Mucosa of descending colon (tissue), 3 donors: ENCODE measurements around the gene MDGA2. TPM values are rescaled to one million over a fixed set of nuclear protein-coding genes. Genes with fewer than 3 reads are reported as not detected.

ENCODE experiments used
- ATAC-seq: fragments of 200-7000 bp; cut with Tn5 transposase; one replicate; pipeline ENCODE4 v1.9.1; 2020; ENCODE audit warnings: mild to moderate bottlenecking, moderate library complexity
- DNase-seq, 3 donors: peaks; one replicate each; pipeline ENCODE4 v3.0.0-alpha.2; 2020
- H3K36me3 ChIP-seq: fragments of 200-600 bp; one replicate; pipeline ENCODE4 v1.8.0; 2021; ENCODE audit warnings: low read depth, mild to moderate bottlenecking
- H3K4me1 ChIP-seq: fragments of 200-600 bp; one replicate; pipeline ENCODE4 v1.8.0; 2021; ENCODE audit warnings: low read depth, mild to moderate bottlenecking
- H3K4me3 ChIP-seq: fragments of 200-600 bp; one replicate; pipeline ENCODE4 v1.8.0; 2021; ENCODE audit warnings: mild to moderate bottlenecking
- H3K9me3 ChIP-seq: fragments of 200-600 bp; one replicate; pipeline ENCODE4 v1.8.0; 2021; ENCODE audit warnings: mild to moderate bottlenecking
- intact Hi-C, 2 donors: fragments of 100-400 bp; cut with DNase I in 1 of 2; cut with micrococcal nuclease in 1 of 2; formaldehyde crosslinking; loops; one replicate each; pipeline versions ENCODE4 v1.11.0 to v1.11.1; 2022; cut with DNase I, micrococcal nuclease
- total RNA-seq, 3 donors: library from RNA; stranded (reverse); fragmentation: NEBNext Ultra II Directional in 2 of 3; extraction: Animal tissue kit (Norgen Biotek cat#: 25700) in 2 of 3; gene quantifications; one replicate each; pipeline versions ENCODE4 v1.2.1 to v1.2.4, GENCODE V29; 2021 to 2023
- TF ChIP-seq, protein P1 (sequence below): fragments of 200-600 bp; IDR thresholded peaks from one replicate; pipeline ENCODE4 v1.8.0; 2022; ENCODE audit warnings: antibody characterized with exemption, mild to moderate bottlenecking
- donor health status: DM: no; HTN: no; CAD: no; lungs with moderate emphysema.
- donor health status: DM: no; HTN: no; CAD: no.
- donor health status: DM: no; HTN: yes; CAD: no.

MDGA2 gene
- total RNA-seq, 3 donors from 2014 or later = 0.35 TPM; not detected in 2

DNA sequence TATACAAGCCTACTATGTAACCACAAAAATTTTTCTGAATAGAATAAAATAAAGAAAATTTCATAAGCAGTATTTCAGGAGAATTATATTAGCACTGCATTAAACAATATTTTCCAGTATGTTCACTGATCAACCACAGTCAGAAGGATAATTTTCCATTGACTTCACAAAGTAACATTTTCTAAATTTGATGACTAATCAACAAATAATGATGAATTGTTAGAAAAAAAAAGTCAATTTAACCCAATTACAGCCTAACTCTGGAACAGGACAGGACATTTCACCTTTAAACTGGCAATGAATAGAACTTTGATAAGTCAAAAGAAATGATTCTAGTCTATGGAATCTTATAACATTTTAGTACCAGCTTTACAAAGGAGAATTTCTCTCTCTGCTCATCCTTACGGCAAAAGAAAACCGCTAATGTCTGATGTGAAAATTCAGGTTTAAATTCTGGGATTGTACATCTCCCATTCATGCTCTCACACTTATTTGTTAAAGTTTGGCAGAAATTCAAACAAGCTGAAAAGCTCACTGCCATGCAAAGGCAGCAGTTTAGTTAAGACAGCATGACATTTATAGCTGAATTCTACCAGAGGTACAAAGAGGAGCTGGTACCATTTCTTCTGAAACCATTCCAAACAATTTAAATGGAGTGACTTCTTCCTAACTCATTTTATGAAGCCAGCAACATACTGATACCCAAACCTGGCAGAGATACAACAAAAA is 84.5 kb downstream of the MDGA2 start:
- Histone ChIP-seq H3K4me1 (no peaks in the 10 kb centered on the region), H3K4me3 (no peak overlapping the region), H3K9me3 (peaks cover 12% of the 10 kb centered on the region), H3K36me3 (no peaks in the 10 kb centered on the region)
- TF ChIP-seq, protein P1, sequence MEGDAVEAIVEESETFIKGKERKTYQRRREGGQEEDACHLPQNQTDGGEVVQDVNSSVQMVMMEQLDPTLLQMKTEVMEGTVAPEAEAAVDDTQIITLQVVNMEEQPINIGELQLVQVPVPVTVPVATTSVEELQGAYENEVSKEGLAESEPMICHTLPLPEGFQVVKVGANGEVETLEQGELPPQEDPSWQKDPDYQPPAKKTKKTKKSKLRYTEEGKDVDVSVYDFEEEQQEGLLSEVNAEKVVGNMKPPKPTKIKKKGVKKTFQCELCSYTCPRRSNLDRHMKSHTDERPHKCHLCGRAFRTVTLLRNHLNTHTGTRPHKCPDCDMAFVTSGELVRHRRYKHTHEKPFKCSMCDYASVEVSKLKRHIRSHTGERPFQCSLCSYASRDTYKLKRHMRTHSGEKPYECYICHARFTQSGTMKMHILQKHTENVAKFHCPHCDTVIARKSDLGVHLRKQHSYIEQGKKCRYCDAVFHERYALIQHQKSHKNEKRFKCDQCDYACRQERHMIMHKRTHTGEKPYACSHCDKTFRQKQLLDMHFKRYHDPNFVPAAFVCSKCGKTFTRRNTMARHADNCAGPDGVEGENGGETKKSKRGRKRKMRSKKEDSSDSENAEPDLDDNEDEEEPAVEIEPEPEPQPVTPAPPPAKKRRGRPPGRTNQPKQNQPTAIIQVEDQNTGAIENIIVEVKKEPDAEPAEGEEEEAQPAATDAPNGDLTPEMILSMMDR = no peak
- DNase-seq (no peak), ATAC-seq (no peak)
- intact Hi-C loops = no loop called here

DNA sequence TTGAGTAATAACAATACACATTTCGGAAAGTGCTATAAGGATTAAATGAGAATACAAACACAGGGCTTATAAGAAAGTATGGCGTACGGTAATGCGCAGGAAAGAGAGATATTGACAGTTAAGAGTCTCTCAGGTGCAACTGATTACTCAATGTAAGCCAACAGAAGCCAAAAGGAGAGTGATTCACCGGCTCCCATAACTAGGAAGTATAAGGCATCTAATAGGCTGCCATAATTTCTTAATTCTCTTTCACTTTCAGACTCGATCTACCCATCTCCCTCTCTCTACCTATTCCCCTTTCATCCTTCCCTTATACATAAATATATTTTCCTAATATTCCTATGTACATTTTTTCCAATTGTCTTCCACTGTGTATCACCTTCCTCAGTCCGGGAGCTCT is 90.0 kb downstream of the MDGA2 start:
- Histone ChIP-seq H3K9me3 (no peaks in the 10 kb centered on the region), H3K4me3 (no peak overlapping the region), H3K36me3 (no peaks in the 10 kb centered on the region), H3K4me1 (no peaks in the 10 kb centered on the region)
- intact Hi-C loops = no loop called here
- TF ChIP-seq, protein P1 = no peak
- no peak for ATAC-seq
- no peak for DNase-seq

DNA sequence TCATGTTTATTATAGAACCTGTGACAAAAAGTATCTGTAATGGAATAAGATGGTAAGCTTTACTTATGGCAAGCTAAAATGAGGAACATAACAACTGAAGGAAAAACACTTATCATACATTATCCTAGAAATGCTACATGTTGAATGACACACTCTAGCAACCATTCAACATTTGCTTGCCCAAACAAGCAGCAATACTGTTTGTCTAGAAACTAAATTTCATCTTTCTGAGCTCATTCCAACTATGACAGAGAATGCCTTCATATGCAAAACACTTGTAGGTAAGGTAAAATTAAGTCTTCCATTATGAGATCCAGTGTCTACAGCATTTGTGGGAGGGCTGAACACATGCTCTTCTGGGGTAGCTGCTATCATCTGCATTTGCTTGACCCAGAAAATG is 108.1 kb downstream of the MDGA2 start:
- no peak for ATAC-seq
- Histone ChIP-seq H3K4me3 (no peak overlapping the region), H3K4me1 (no peaks in the 10 kb centered on the region), H3K36me3 (no peaks in the 10 kb centered on the region), H3K9me3 (peaks cover 5% of the 10 kb centered on the region)
- DNase-seq = no peak
- intact Hi-C loops = no loop called here
- TF ChIP-seq, protein P1 = no peak

DNA sequence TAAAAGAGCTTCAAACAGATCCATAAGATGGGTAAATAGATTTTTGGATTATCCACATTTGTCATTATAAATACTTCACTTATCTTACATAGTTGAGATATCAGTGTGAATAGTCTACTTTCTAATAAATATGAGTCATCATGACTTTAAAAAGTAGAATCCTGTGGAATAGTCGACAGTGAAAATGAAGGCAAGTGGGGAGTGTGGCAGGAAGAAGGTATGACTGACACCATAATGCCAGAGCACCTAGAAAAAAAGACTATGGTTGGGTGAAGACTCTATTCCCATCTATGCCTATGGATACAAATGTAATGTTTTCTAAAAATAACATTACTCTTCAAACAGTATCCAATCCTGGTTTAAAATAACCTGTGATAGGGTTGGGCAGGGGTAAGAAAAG is 117.5 kb downstream of the MDGA2 start:
- TF ChIP-seq, protein P1 = no peak
- Histone ChIP-seq H3K36me3 (no peaks in the 10 kb centered on the region), H3K4me3 (no peak overlapping the region), H3K9me3 (no peaks in the 10 kb centered on the region), H3K4me1 (no peaks in the 10 kb centered on the region)
- intact Hi-C loops = no loop called here
- DNase-seq (no peak), ATAC-seq (no peak)

DNA sequence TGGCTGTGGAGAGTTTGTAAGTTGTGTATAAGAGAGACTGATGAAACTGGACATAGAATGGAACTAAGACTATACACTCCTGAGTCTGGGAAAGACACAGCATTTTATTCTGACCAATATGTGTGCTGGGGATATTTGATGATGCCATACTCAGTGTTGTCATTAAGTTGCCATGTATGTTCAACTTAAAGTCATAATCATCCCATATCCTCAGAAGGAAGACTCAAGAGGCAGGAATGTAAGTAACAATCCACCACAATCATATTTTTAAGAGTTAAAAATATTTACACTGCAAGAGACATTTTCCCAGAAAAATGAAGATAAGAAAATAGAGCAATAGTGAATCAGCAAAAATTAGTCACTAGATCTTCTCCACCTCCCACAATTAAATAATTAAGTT is 120.1 kb downstream of the MDGA2 start:
- intact Hi-C loops = no loop called here
- DNase-seq = no peak
- no peak overlapping the region for H3K4me3 ChIP-seq
- TF ChIP-seq, protein P1 = no peak
- no peaks in the 10 kb centered on the region for H3K9me3 ChIP-seq
- no peak for ATAC-seq
- no peaks in the 10 kb centered on the region for H3K4me1 ChIP-seq
- H3K36me3 ChIP-seq = no peaks in the 10 kb centered on the region

DNA sequence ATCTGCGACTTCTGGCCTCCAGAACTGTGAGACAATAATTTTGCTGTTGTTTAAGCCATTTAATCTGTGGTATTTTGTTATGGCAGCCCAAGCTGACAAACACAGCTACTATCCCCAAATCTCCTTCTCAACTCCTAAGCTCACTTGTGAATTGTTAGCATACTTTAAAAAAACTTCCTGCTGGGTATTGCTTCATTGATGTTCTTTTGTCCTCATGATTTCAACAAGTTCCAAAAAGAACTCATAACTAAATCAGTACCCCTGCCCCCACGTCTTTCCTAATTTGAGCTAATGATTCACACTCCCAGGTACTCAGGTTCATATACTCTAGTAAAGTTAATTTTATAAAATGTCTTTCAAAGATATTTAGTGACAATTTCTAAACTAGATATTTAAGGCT is 125.5 kb downstream of the MDGA2 start:
- no peaks in the 10 kb centered on the region for H3K36me3 ChIP-seq
- H3K9me3 ChIP-seq = no peaks in the 10 kb centered on the region
- H3K4me1 ChIP-seq = no peaks in the 10 kb centered on the region
- TF ChIP-seq, protein P1 = no peak
- H3K4me3 ChIP-seq = no peak overlapping the region
- ATAC-seq = no peak
- intact Hi-C loops = no loop called here
- DNase-seq = no peak
